ENCODE measurements around the gene EXT2. TPM values are rescaled to one million over a fixed set of nuclear protein-coding genes. Genes with fewer than 3 reads are reported as not detected.

The EXT2 gene
- total RNA-seq, 1 experiment from 2014 or later: 42.8 TPM

DNA sequence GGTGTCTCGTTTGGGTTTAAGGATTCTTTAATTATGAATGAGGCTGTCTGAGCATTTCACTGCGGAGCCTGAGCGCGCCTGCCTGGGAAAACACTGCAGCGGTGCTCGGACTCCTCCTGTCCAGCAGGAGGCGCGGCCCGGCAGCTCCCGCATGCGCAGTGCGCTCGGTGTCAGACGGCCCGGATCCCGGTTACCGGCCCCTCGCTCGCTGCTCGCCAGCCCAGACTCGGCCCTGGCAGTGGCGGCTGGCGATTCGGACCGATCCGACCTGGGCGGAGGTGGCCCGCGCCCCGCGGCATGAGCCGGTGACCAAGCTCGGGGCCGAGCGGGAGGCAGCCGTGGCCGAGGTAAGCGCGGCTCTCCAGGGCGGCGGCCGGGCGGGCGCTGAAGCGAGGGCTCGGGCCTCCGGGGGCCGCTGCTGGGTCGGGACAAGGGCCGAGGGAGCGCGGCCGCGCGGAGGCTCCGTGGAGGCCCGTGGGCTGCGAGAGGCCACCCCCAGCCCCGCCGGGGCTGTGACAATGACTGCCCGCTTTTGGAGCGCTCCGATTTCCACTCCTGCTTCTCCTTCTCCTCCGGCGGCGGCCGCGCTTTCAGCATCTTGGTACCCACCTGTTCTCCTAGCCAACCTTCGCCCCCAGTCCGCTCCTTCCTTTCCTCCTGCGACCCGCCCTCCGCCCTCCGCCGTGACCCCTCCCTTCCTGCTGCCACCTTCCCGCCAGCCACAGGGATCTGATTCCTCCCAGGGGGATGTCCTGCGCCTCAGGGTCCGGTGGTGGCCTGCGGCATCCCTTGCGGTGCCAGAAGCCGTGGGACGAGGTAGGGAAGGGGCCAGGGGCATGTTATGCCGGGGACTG, at the start of gene EXT2 (continued):
- TF ChIP-seq, protein P1, sequence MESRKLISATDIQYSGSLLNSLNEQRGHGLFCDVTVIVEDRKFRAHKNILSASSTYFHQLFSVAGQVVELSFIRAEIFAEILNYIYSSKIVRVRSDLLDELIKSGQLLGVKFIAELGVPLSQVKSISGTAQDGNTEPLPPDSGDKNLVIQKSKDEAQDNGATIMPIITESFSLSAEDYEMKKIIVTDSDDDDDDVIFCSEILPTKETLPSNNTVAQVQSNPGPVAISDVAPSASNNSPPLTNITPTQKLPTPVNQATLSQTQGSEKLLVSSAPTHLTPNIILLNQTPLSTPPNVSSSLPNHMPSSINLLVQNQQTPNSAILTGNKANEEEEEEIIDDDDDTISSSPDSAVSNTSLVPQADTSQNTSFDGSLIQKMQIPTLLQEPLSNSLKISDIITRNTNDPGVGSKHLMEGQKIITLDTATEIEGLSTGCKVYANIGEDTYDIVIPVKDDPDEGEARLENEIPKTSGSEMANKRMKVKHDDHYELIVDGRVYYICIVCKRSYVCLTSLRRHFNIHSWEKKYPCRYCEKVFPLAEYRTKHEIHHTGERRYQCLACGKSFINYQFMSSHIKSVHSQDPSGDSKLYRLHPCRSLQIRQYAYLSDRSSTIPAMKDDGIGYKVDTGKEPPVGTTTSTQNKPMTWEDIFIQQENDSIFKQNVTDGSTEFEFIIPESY (IDR thresholded peaks at IDR 0.05; ENCODE audit: extremely low read depth, insufficient replicate concordance, low read length): no peak
- TF ChIP-seq, protein P2, sequence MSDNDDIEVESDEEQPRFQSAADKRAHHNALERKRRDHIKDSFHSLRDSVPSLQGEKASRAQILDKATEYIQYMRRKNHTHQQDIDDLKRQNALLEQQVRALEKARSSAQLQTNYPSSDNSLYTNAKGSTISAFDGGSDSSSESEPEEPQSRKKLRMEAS (IDR thresholded peaks at IDR 0.05): no peak
- TF ChIP-seq POLR2AphosphoS5 (IDR thresholded peaks at IDR 0.05; ENCODE audit: low read depth, low read length) (peak; percentile 75), EZH2phosphoT487 (IDR thresholded peaks at IDR 0.05; ENCODE audit: borderline replicate concordance) (no peak), JUND (IDR thresholded peaks at IDR 0.05) (no peak), POLR2A (IDR thresholded peaks at IDR 0.05; ENCODE audit: borderline replicate concordance, extremely low read depth, insufficient read depth, insufficient read length) (peak; percentile 24)

DNA sequence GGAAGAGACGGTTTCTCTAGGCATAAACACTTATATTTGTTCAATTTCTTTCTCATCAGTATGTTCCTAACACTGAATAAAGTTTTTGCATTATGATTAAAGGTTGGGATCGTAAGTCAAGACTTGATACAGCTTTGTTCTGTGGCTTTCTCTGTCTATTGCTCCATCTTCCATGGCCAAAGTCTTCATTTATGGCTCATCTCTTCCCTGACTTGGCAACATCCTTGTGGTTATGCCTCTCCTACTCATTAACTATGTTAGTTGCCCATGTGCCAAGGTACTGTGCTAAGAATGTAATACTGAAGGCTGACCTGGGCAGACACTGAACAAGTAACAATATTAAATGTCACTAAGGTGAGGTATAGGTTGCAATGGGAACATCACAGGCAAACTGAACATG, 49.3 kb upstream of the EXT2 start:
- ChIA-PET POLR2A (no interaction called here), RAD21 (ENCODE audit: low non-redundant PET in 1 of 2, low total read pairs in 2 of 2, uncharacterized antibody in 2 of 2, unreplicated experiment in 2 of 2) (no interaction called here), CTCF (no interaction called here)
- Histone ChIP-seq H3K36me3 (ENCODE audit: control insufficient read depth in 1 of 2, insufficient read depth in 2 of 2, low read length in 2 of 2) (no peaks in the 10 kb centered on the region), H3K79me2 (ENCODE audit: insufficient read depth, low read length) (no peaks in the 10 kb centered on the region), H3K4me3 (replicated peaks in 1 of 2; ENCODE audit: low read depth in 1 of 2, low read length in 2 of 2) (no peak overlapping the region), H3K9me2 (ENCODE audit: insufficient read depth) (no peaks in the 10 kb centered on the region), H3K4me1 (ENCODE audit: control insufficient read depth in 1 of 2, insufficient read depth in 2 of 2, low read length in 2 of 2) (peaks cover 0 to 5% of the 10 kb centered on the region in 2 experiments; a peak in 2 of 4 replicates), H3K9me3 (ENCODE audit: control insufficient read depth in 1 of 2, insufficient read depth in 1 of 2, low read depth in 1 of 2, low read length in 2 of 2) (no peaks in the 10 kb centered on the region), H3K27me3 (ENCODE audit: insufficient read depth, low read length) (no peaks in the 10 kb centered on the region), H3K27ac (ENCODE audit: low read depth, low read length) (no peak overlapping the region), H2AFZ (ENCODE audit: low read depth, low read length, poor library complexity, severe bottlenecking) (no peak overlapping the region), H3K9ac (ENCODE audit: low read length) (no peak overlapping the region), H4K20me1 (ENCODE audit: insufficient read depth) (no peaks in the 10 kb centered on the region), H3K4me2 (ENCODE audit: low read length) (no peak overlapping the region)
- no peak for ATAC-seq
- TF ChIP-seq YY1 (IDR thresholded peaks at IDR 0.05; ENCODE audit: extremely low read depth, insufficient replicate concordance, low read depth, low read length): no peak
- TF ChIP-seq SP1 (IDR thresholded peaks at IDR 0.05; ENCODE audit: low read depth): no peak
- TF ChIP-seq EZH2 (IDR thresholded peaks at IDR 0.05): no peak
- TF ChIP-seq SIN3A (IDR thresholded peaks at IDR 0.05; ENCODE audit: low read depth): no peak
- TF ChIP-seq CEBPB (IDR thresholded peaks at IDR 0.05; ENCODE audit: low read depth): no peak
- TF ChIP-seq, protein P3, sequence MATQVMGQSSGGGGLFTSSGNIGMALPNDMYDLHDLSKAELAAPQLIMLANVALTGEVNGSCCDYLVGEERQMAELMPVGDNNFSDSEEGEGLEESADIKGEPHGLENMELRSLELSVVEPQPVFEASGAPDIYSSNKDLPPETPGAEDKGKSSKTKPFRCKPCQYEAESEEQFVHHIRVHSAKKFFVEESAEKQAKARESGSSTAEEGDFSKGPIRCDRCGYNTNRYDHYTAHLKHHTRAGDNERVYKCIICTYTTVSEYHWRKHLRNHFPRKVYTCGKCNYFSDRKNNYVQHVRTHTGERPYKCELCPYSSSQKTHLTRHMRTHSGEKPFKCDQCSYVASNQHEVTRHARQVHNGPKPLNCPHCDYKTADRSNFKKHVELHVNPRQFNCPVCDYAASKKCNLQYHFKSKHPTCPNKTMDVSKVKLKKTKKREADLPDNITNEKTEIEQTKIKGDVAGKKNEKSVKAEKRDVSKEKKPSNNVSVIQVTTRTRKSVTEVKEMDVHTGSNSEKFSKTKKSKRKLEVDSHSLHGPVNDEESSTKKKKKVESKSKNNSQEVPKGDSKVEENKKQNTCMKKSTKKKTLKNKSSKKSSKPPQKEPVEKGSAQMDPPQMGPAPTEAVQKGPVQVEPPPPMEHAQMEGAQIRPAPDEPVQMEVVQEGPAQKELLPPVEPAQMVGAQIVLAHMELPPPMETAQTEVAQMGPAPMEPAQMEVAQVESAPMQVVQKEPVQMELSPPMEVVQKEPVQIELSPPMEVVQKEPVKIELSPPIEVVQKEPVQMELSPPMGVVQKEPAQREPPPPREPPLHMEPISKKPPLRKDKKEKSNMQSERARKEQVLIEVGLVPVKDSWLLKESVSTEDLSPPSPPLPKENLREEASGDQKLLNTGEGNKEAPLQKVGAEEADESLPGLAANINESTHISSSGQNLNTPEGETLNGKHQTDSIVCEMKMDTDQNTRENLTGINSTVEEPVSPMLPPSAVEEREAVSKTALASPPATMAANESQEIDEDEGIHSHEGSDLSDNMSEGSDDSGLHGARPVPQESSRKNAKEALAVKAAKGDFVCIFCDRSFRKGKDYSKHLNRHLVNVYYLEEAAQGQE (IDR thresholded peaks at IDR 0.05; ENCODE audit: low read depth): no peak
- TF ChIP-seq TCF7L2 (IDR thresholded peaks at IDR 0.05; ENCODE audit: borderline replicate concordance, extremely low read depth, insufficient read depth, insufficient read length): no peak
- TF ChIP-seq, protein P4, sequence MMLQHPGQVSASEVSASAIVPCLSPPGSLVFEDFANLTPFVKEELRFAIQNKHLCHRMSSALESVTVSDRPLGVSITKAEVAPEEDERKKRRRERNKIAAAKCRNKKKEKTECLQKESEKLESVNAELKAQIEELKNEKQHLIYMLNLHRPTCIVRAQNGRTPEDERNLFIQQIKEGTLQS (IDR thresholded peaks at IDR 0.05): no peak
- TF ChIP-seq SRF (IDR thresholded peaks at IDR 0.05; ENCODE audit: low read depth): no peak
- TF ChIP-seq POLR2AphosphoS5 (IDR thresholded peaks at IDR 0.05; ENCODE audit: low read depth, low read length): no peak
- no peak for TF ChIP-seq CBX3 (IDR thresholded peaks at IDR 0.05; ENCODE audit: low read depth)
- TF ChIP-seq JUND (IDR thresholded peaks at IDR 0.05): no peak
- no peak for DNase-seq (ENCODE audit: low read depth, low spot score)
- BruUV-seq (replicated peaks): no TSS peak
- intact Hi-C loops (cut with micrococcal nuclease): no loop called here
